ENCODE results near the gene MRAS. TPM values are rescaled to one million over a fixed set of nuclear protein-coding genes. Genes with fewer than 3 reads are reported as not detected.
"Not testable (repeated sequence)": the region's sequence is repeated elsewhere in the genome, so short reads cannot be mapped to it uniquely, and the experiment has no call there.

MRAS gene
- total RNA-seq, 1 experiment from 2014 or later: 2.4 TPM

GRCh38 chr3:138376663-138377062, 28.3 kb downstream of the MRAS start:
- no peaks in the 10 kb centered on the region for H3K27me3 ChIP-seq (ENCODE audit: insufficient read depth, low read depth)
- H4K20me1 ChIP-seq (ENCODE audit: insufficient read depth): no peaks in the 10 kb centered on the region
- CTCF ChIA-PET: interaction anchor here (0.6 kb wide), 1 partner anchor 26 kb away, joined by 3 read pairs; no protein-coding TSS in a partner anchor
- H3K9me3 ChIP-seq (ENCODE audit: insufficient read depth, low read depth): no peaks in the 10 kb centered on the region
- TF ChIP-seq CTCF (conservative IDR thresholded peaks at IDR 0.05) (no peak), EZH2 (IDR thresholded peaks at IDR 0.05; ENCODE audit: low read depth) (no peak)
- H2AFZ ChIP-seq: no peak overlapping the region
- H3K9me2 ChIP-seq (ENCODE audit: insufficient read depth): no peaks in the 10 kb centered on the region
- H3F3A ChIP-seq (ENCODE audit: insufficient read depth, low read depth): no peaks in the 10 kb centered on the region
- BruUV-seq (replicated peaks): no TSS peak
- H3K79me2 ChIP-seq (ENCODE audit: low read depth): no peaks in the 10 kb centered on the region
- no peak overlapping the region for H3K27ac ChIP-seq
- intact Hi-C loops (cut with micrococcal nuclease; ENCODE audit: unreplicated experiment): no loop called here
- POLR2A ChIA-PET (ENCODE audit: unreplicated experiment): no interaction called here
- H3K4me2 ChIP-seq: no peak overlapping the region
- no peaks in the 10 kb centered on the region for H3K4me1 ChIP-seq (replicated peaks; ENCODE audit: insufficient read depth)
- H3K36me3 ChIP-seq (ENCODE audit: low read depth): no peaks in the 10 kb centered on the region
- H3K4me3 ChIP-seq: no peak overlapping the region
- no peak for DNase-seq

- H3K36me3 ChIP-seq (ENCODE audit: low read depth); BruUV-seq (replicated peaks); intact Hi-C loops (cut with micrococcal nuclease; ENCODE audit: unreplicated experiment); DNase-seq; H2AFZ ChIP-seq; H3K27me3 ChIP-seq (ENCODE audit: insufficient read depth, low read depth); H3K9me3 ChIP-seq (ENCODE audit: insufficient read depth, low read depth); H3K4me2 ChIP-seq; H3K79me2 ChIP-seq (ENCODE audit: low read depth); CTCF ChIA-PET; H3K4me3 ChIP-seq; POLR2A ChIA-PET (ENCODE audit: unreplicated experiment); H3F3A ChIP-seq (ENCODE audit: insufficient read depth, low read depth); H4K20me1 ChIP-seq (ENCODE audit: insufficient read depth); H3K9me2 ChIP-seq (ENCODE audit: insufficient read depth); H3K4me1 ChIP-seq (replicated peaks; ENCODE audit: insufficient read depth); H3K27ac ChIP-seq: not testable (repeated sequence)
These were observed 28.8 kb downstream of the MRAS start for GRCh38 chr3:138377212-138377611.

GRCh38 chr3:138377804-138378203, 29.4 kb downstream of the MRAS start:
- POLR2A ChIA-PET (ENCODE audit: unreplicated experiment): no interaction called here
- TF ChIP-seq EZH2 (IDR thresholded peaks at IDR 0.05; ENCODE audit: low read depth) (no peak), CTCF (conservative IDR thresholded peaks at IDR 0.05) (no peak)

GRCh38 chr3:138378331-138378730, 30.0 kb downstream of the MRAS start:
- no peaks in the 10 kb centered on the region for H4K20me1 ChIP-seq (ENCODE audit: insufficient read depth)
- no peaks in the 10 kb centered on the region for H3K79me2 ChIP-seq (ENCODE audit: low read depth)
- no peak for DNase-seq
- no TSS peak for BruUV-seq (replicated peaks)
- H3K27ac ChIP-seq: no peak overlapping the region
- no peak for TF ChIP-seq CTCF (conservative IDR thresholded peaks at IDR 0.05)
- no peak for TF ChIP-seq EZH2 (IDR thresholded peaks at IDR 0.05; ENCODE audit: low read depth)
- no peaks in the 10 kb centered on the region for H3K36me3 ChIP-seq (ENCODE audit: low read depth)
- no peaks in the 10 kb centered on the region for H3F3A ChIP-seq (ENCODE audit: insufficient read depth, low read depth)
- CTCF ChIA-PET: no interaction called here
- H3K27me3 ChIP-seq (ENCODE audit: insufficient read depth, low read depth): no peaks in the 10 kb centered on the region
- H3K4me2 ChIP-seq: no peak overlapping the region
- no peaks in the 10 kb centered on the region for H3K9me2 ChIP-seq (ENCODE audit: insufficient read depth)
- POLR2A ChIA-PET (ENCODE audit: unreplicated experiment): no interaction called here
- intact Hi-C loops (cut with micrococcal nuclease; ENCODE audit: unreplicated experiment): no loop called here
- no peak overlapping the region for H3K4me3 ChIP-seq
- no peaks in the 10 kb centered on the region for H3K4me1 ChIP-seq (replicated peaks; ENCODE audit: insufficient read depth)
- H2AFZ ChIP-seq: no peak overlapping the region
- H3K9me3 ChIP-seq (ENCODE audit: insufficient read depth, low read depth): no peaks in the 10 kb centered on the region

More at GRCh38 chr3:138377804-138378203, 29.4 kb downstream of the MRAS start:
- Histone ChIP-seq H3F3A (ENCODE audit: insufficient read depth, low read depth) (no peaks in the 10 kb centered on the region), H3K4me2 (no peak overlapping the region), H3K36me3 (ENCODE audit: low read depth) (no peaks in the 10 kb centered on the region), H2AFZ (no peak overlapping the region), H3K9me3 (ENCODE audit: insufficient read depth, low read depth) (no peaks in the 10 kb centered on the region), H4K20me1 (ENCODE audit: insufficient read depth) (no peaks in the 10 kb centered on the region), H3K4me3 (no peak overlapping the region), H3K27ac (no peak overlapping the region), H3K79me2 (ENCODE audit: low read depth) (no peaks in the 10 kb centered on the region), H3K9me2 (ENCODE audit: insufficient read depth) (no peaks in the 10 kb centered on the region), H3K4me1 (replicated peaks; ENCODE audit: insufficient read depth) (no peaks in the 10 kb centered on the region), H3K27me3 (ENCODE audit: insufficient read depth, low read depth) (no peaks in the 10 kb centered on the region)
- CTCF ChIA-PET: no interaction called here
- no TSS peak for BruUV-seq (replicated peaks)
- intact Hi-C loops (cut with micrococcal nuclease; ENCODE audit: unreplicated experiment): no loop called here
- no peak for DNase-seq
